Activated CD4-positive, alpha-beta memory T cell treated with anti-CD3 and anti-CD28 coated beads, Interleukin-2, amount 10 ng/mL, durations not matched to agents 7 days and 5 days (primary cell): ENCODE data around the gene IGFLR1. TPM values are rescaled to one million over a fixed set of nuclear protein-coding genes. Genes with fewer than 3 reads are reported as not detected.

ENCODE experiments used
- CTCF ChIA-PET: fragments of 350-600 bp; sonication (Branson Sonifier 250); formaldehyde crosslinking; loops from one replicate; lab custom pipeline; 2021; ENCODE audit warnings: antibody characterized with exemption, inconsistent platforms; lab: Charles Lee
- POLR2A ChIA-PET: fragments of 350-600 bp; sonication (Branson Sonifier 250); formaldehyde crosslinking; loops from one replicate; lab custom pipeline; 2021; ENCODE audit warnings: antibody characterized with exemption; lab: Charles Lee
- DNase-seq: peaks from one replicate; pipeline ENCODE4 v3.0.0-alpha.2; 2020
- H3K27ac Mint-ChIP-seq: one replicate; pipeline ENCODE4 v1.8.0; 2021; ENCODE audit warnings: mild to moderate bottlenecking, mixed read lengths
- H3K27me3 Mint-ChIP-seq: one replicate; pipeline ENCODE4 v1.8.0; 2021; ENCODE audit warnings: mixed read lengths
- H3K36me3 Mint-ChIP-seq: one replicate; pipeline ENCODE4 v1.8.0; 2021; ENCODE audit warnings: low read depth, mixed read lengths
- H3K4me1 Mint-ChIP-seq: one replicate; pipeline ENCODE4 v1.8.0; 2021; ENCODE audit warnings: mixed read lengths
- H3K4me3 Mint-ChIP-seq: one replicate; pipeline ENCODE4 v1.8.0; 2021; ENCODE audit warnings: mild to moderate bottlenecking, mixed read lengths
- H3K9me3 Mint-ChIP-seq: one replicate; pipeline ENCODE4 v1.8.0; 2021; ENCODE audit warnings: mixed read lengths
- total RNA-seq, 2 experiments: library from RNA; stranded (reverse); gene quantifications; one replicate each; pipeline ENCODE4 v1.2.3, GENCODE V29; 2021

The IGFLR1 gene
- total RNA-seq, 2 experiments from 2014 or later, result 78.9 to 90.5 TPM

- peak overlapping the region; percentile 89 for H3K27ac Mint-ChIP-seq
- no peaks in the 10 kb centered on the region for H3K9me3 Mint-ChIP-seq
- POLR2A ChIA-PET, result interaction anchor here (0.9 to 2.4 kb wide), 6 partner anchors 9 to 55 kb away, joined by 3 to 11 read pairs (median 4); partner anchors contain the start of genes IGFLR1, LIN37, PSENEN and U2AF1L4
- no peaks in the 10 kb centered on the region for H3K27me3 Mint-ChIP-seq
- H3K36me3 Mint-ChIP-seq, result peaks cover 31% of the 10 kb centered on the region
- H3K4me1 Mint-ChIP-seq, result peaks cover 38% of the 10 kb centered on the region
- DNase-seq, result peak; percentile 41
- H3K4me3 Mint-ChIP-seq, result peak overlapping the region; percentile 85
- CTCF ChIA-PET, result interaction anchor here (0.9 to 1.6 kb wide), 3 partner anchors 9 to 174 kb away, joined by 3 to 6 read pairs (median 3); partner anchors contain the start of gene LIN37
Measured at GRCh38 chr19:35757231-35757748, 15.0 kb upstream of the IGFLR1 start.

GRCh38 chr19:35756377-35757230 lies 14.4 kb upstream of the IGFLR1 start, which contains the start of gene HSPB6:
Gene HSPB6 (minus strand): TSS chr19:35757029. CDS start chr19:35757008, 21 bp downstream.
- Mint-ChIP-seq H3K27ac (peak within 1 kb of the TSS; percentile 89), H3K4me3 (peak within 1 kb of the TSS; percentile 85), H3K36me3 (peaks cover 26% of the 10 kb centered on the region), H3K9me3 (no peaks in the 10 kb centered on the region), H3K27me3 (no peaks in the 10 kb centered on the region), H3K4me1 (peaks cover 38% of the 10 kb centered on the region)
- DNase-seq, result no peak
- POLR2A ChIA-PET, result interaction anchor here (1.0 to 2.4 kb wide), 6 partner anchors 9 to 54 kb away, joined by 3 to 11 read pairs (median 4); partner anchors contain the start of genes IGFLR1, LIN37, PSENEN and U2AF1L4
- CTCF ChIA-PET, result interaction anchor here (0.9 to 1.6 kb wide), 3 partner anchors 9 to 174 kb away, joined by 3 to 6 read pairs (median 3); partner anchors contain the start of gene LIN37

GRCh38 chr19:35755550-35756376 lies 13.5 kb upstream of the IGFLR1 start:
- Mint-ChIP-seq H3K9me3 (no peaks in the 10 kb centered on the region), H3K4me3 (peak overlapping the region; percentile 38), H3K27ac (no peak overlapping the region), H3K27me3 (no peaks in the 10 kb centered on the region), H3K36me3 (peaks cover 23% of the 10 kb centered on the region), H3K4me1 (peaks cover 38% of the 10 kb centered on the region)
- peak; percentile 62 for DNase-seq
- CTCF ChIA-PET, result no interaction called here
- POLR2A ChIA-PET, result interaction anchor here (1.7 to 2.4 kb wide), 3 partner anchors 8 to 14 kb away, joined by 4 to 11 read pairs (median 11); partner anchors contain the start of genes IGFLR1, LIN37, PSENEN and U2AF1L4

GRCh38 chr19:35755131-35755549 lies 12.9 kb upstream of the IGFLR1 start:
- no peaks in the 10 kb centered on the region for H3K27me3 Mint-ChIP-seq
- CTCF ChIA-PET, result no interaction called here
- no peaks in the 10 kb centered on the region for H3K9me3 Mint-ChIP-seq
- DNase-seq, result no peak
- H3K36me3 Mint-ChIP-seq, result peaks cover 17% of the 10 kb centered on the region
- H3K4me3 Mint-ChIP-seq, result no peak overlapping the region
- peak overlapping the region; percentile 44 for H3K27ac Mint-ChIP-seq
- POLR2A ChIA-PET, result interaction anchor here (1.7 kb wide), 1 partner anchor 13 kb away, joined by 4 read pairs; the partner anchor contains the start of gene IGFLR1
- peaks cover 38% of the 10 kb centered on the region for H3K4me1 Mint-ChIP-seq

GRCh38 chr19:35754370-35755130 lies 12.3 kb upstream of the IGFLR1 start:
- Mint-ChIP-seq H3K36me3 (peaks cover 12% of the 10 kb centered on the region), H3K4me3 (no peak overlapping the region), H3K4me1 (peaks cover 39% of the 10 kb centered on the region), H3K27me3 (no peaks in the 10 kb centered on the region), H3K27ac (no peak overlapping the region), H3K9me3 (no peaks in the 10 kb centered on the region)
- POLR2A ChIA-PET, result no interaction called here
- CTCF ChIA-PET, result no interaction called here
- DNase-seq, result no peak

GRCh38 chr19:35753634-35754369 lies 11.6 kb upstream of the IGFLR1 start:
- Mint-ChIP-seq H3K4me3 (no peak overlapping the region), H3K27me3 (no peaks in the 10 kb centered on the region), H3K27ac (no peak overlapping the region), H3K4me1 (peaks cover 37% of the 10 kb centered on the region), H3K36me3 (peaks cover 8% of the 10 kb centered on the region), H3K9me3 (no peaks in the 10 kb centered on the region)
- CTCF ChIA-PET, result no interaction called here
- POLR2A ChIA-PET, result interaction anchor here (1.5 kb wide), 1 partner anchor 9 kb away, joined by 5 read pairs; the partner anchor contains the start of genes PSENEN and U2AF1L4
- no peak for DNase-seq

GRCh38 chr19:35752746-35753350 lies 10.6 kb upstream of the IGFLR1 start:
- Mint-ChIP-seq H3K27me3 (no peaks in the 10 kb centered on the region), H3K27ac (no peak overlapping the region), H3K9me3 (no peaks in the 10 kb centered on the region), H3K36me3 (peaks cover 12% of the 10 kb centered on the region), H3K4me1 (peaks cover 41% of the 10 kb centered on the region), H3K4me3 (no peak overlapping the region)
- ChIA-PET CTCF (interaction anchor here (0.6 kb wide), 1 partner anchor 10 kb away, joined by 4 read pairs; no protein-coding TSS in a partner anchor), POLR2A (interaction anchor here (1.3 to 1.5 kb wide), 2 partner anchors 8 to 51 kb away, joined by 5 read pairs; partner anchors contain the start of genes PSENEN and U2AF1L4)
- no peak for DNase-seq

- POLR2A ChIA-PET, result interaction anchor here (1.2 to 1.5 kb wide), 3 partner anchors 8 to 50 kb away, joined by 4 to 5 read pairs (median 5); partner anchors contain the start of genes PSENEN and U2AF1L4
- H3K27me3 Mint-ChIP-seq, result no peaks in the 10 kb centered on the region
- H3K4me1 Mint-ChIP-seq, result peaks cover 43% of the 10 kb centered on the region
- DNase-seq, result no peak
- no peak overlapping the region for H3K27ac Mint-ChIP-seq
- H3K9me3 Mint-ChIP-seq, result no peaks in the 10 kb centered on the region
- H3K36me3 Mint-ChIP-seq, result peaks cover 12% of the 10 kb centered on the region
- CTCF ChIA-PET, result no interaction called here
- H3K4me3 Mint-ChIP-seq, result no peak overlapping the region
Measured at GRCh38 chr19:35751839-35752745, 9.8 kb upstream of the IGFLR1 start.

GRCh38 chr19:35750167-35750566 lies 7.9 kb upstream of the IGFLR1 start:
- POLR2A ChIA-PET, result no interaction called here
- peaks cover 47% of the 10 kb centered on the region for H3K4me1 Mint-ChIP-seq
- no peaks in the 10 kb centered on the region for H3K27me3 Mint-ChIP-seq
- CTCF ChIA-PET, result no interaction called here
- peaks cover 14% of the 10 kb centered on the region for H3K36me3 Mint-ChIP-seq
- H3K4me3 Mint-ChIP-seq, result peak overlapping the region; percentile 17
- no peak overlapping the region for H3K27ac Mint-ChIP-seq
- no peaks in the 10 kb centered on the region for H3K9me3 Mint-ChIP-seq
- no peak for DNase-seq
